ENCODE data around the gene LINGO3. TPM values are rescaled to one million over a fixed set of nuclear protein-coding genes. Genes with fewer than 3 reads are reported as not detected.

LINGO3 gene, protein sequence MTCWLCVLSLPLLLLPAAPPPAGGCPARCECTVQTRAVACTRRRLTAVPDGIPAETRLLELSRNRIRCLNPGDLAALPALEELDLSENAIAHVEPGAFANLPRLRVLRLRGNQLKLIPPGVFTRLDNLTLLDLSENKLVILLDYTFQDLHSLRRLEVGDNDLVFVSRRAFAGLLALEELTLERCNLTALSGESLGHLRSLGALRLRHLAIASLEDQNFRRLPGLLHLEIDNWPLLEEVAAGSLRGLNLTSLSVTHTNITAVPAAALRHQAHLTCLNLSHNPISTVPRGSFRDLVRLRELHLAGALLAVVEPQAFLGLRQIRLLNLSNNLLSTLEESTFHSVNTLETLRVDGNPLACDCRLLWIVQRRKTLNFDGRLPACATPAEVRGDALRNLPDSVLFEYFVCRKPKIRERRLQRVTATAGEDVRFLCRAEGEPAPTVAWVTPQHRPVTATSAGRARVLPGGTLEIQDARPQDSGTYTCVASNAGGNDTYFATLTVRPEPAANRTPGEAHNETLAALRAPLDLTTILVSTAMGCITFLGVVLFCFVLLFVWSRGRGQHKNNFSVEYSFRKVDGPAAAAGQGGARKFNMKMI
- total RNA-seq: not detected in 2 replicates

DNA sequence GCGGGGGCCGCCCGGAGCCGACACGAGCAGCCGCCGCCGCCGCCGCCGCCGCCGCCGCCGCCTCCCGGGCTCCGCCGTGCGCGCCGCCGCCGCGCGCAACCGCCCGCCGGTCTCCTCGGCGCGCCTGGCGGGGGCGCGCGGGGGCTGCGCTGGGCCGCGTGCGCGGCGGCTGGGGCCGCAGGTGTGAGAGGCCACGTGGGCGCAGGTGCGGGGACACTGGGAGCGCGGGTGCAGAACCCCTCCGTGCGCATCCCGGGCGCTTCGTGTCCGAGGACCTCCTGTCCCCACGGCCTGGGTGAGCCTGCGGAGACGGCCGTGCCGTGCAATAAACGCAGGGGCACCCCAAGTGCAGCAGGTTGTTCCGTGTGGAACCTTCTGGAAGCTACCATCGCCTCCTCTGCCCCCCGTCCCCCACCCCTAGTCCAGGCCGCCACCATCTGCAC, at the start of gene LINGO3:
LINGO3 (minus strand) TSS at position 41 of the 443 bp plus-strand sequence. CDS start 16,378 bp downstream, outside the sequence.

DNA sequence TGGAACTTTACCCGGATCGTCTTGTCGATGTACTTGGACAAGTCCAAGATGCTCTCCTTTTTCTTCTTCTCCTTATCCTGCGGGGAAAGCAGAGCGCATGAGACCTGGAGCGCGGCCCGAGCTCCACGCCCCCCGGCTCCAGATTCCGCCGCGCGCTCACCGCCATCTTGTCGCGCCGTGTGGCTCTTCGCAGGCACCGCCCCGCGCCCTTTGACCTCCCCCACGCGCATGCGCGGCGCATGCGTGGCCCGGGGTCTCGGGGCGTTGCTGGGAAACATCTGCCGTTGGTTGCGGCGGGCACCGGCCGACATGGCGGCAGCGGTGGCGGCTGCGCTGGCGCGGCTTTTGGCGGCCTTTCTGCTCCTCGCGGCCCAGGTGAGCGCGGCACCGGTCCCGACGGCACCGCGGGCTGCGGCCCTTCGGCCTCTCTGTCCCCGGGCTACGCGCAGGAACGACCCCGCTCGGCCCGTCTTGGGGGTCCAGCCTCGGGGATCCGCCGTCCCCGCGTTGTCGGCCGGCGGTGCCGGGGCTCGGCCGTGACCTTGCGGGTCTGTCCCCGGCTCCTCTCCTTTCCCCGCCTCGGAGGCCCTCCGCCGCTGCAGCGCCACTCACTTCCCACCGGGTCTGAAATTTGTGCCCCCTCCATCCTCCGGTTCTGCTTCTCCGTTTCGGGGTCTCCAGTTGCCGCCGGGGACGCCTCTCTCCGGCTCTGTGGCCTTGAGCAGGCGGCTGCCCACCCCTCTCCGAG, 20.6 kb upstream of the LINGO3 start, which contains the start of the genes LSM7 and SPPL2B:
LSM7 (minus strand) TSS at position 186 of the 748 bp plus-strand sequence; CDS start at position 166, 20 bp downstream.
SPPL2B (plus strand) TSS at position 284 of the 748 bp plus-strand sequence; CDS start at position 310, 26 bp downstream.

DNA sequence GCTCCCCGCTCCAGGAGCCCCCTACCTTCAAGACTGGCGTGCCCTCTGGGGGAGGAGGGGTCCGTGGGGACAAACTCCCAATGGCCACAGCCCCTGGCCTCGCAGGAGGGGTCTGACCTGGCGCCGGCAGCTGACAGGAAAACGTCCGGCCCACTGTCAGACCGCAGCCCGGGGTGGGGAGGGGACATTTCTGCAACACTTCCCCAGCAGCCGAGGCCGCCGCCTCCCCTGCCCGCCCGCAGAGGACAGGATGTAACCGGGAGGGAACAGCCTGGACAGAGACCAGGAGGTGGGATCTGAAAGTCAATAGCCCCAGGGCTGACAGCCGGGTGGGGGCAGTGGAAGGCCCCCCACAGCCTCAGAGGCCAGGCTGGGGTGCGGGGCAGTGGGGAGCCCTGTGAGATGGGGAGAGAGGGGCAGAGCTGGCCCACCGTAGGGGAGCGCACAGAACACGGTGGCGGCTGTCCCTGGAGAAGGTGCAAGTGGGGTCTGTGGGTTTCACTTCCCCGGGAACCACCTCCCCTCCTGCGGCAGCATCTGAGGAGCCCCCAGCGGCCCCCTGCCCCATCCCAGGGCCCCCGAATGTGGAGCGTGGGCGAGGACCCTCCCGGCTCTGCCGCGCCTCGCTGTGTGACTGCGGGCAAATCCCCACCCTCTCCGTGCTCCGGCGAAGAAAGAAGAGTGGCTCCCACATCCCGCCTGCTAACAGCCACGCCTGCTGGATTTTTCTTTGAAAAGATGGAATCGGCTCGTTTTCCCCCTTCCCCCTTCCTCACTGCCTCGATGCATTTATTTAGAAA, 25.7 kb downstream of the LINGO3 start, which contains the start of gene PEAK3:
PEAK3 (minus strand) TSS at position 114 of the 800 bp plus-strand sequence. CDS start 1,244 bp downstream, outside the sequence.

Other genes starting within 250 kb of the LINGO3 start
- gene MOB3A, start 211.8 kb downstream of the LINGO3 start, total RNA-seq: 30.6 and 33.1 TPM in 2 replicates
- gene IZUMO4, start 211.2 kb downstream of the LINGO3 start, total RNA-seq: 1.0 TPM in 2 replicates
- gene AP3D1, start 156.6 kb downstream of the LINGO3 start, total RNA-seq: 97.0 and 104 TPM in 2 replicates
- gene DOT1L, start 144.2 kb downstream of the LINGO3 start, total RNA-seq: 8.8 and 10.3 TPM in 2 replicates
- gene PLEKHJ1, start 71.8 kb downstream of the LINGO3 start, total RNA-seq: 102 and 106 TPM in 2 replicates
- 35.0 and 49.1 TPM in 2 replicates for gene SF3A2, start 71.3 kb downstream of the LINGO3 start, total RNA-seq
- gene AMH, start 58.8 kb downstream of the LINGO3 start, total RNA-seq: 0.67 TPM in 1 of 2 replicates, not detected in the other
- gene JSRP1, start 51.7 kb downstream of the LINGO3 start, total RNA-seq: 0.15 TPM in 1 of 2 replicates, not detected in the other
- 0.15 TPM in 1 of 2 replicates, not detected in the other for gene PEAK3, start 26.0 kb downstream of the LINGO3 start, total RNA-seq
- 273 and 358 TPM in 2 replicates for gene LSM7, start 20.4 kb upstream of the LINGO3 start, total RNA-seq
- gene SPPL2B, start 20.5 kb upstream of the LINGO3 start, total RNA-seq: 25.1 and 33.7 TPM in 2 replicates
- gene TMPRSS9, start 52.1 kb upstream of the LINGO3 start, total RNA-seq: not detected in 2 replicates
- 65.4 and 68.4 TPM in 2 replicates for gene TIMM13, start 119.4 kb upstream of the LINGO3 start, total RNA-seq
- gene LMNB2, start 148.8 kb upstream of the LINGO3 start, total RNA-seq: 144 and 158 TPM in 2 replicates
- gene GADD45B, start 168.0 kb upstream of the LINGO3 start, total RNA-seq: 55.3 and 55.6 TPM in 2 replicates

Data from bronchus fibroblast of lung (primary cell).